ENCODE measurements around the gene VAV3. TPM values are rescaled to one million over a fixed set of nuclear protein-coding genes. Genes with fewer than 3 reads are reported as not detected.

VAV3 gene
- polyA plus RNA-seq, 3 donors, result 5.4 to 9.2 (median 9.0) TPM

DNA sequence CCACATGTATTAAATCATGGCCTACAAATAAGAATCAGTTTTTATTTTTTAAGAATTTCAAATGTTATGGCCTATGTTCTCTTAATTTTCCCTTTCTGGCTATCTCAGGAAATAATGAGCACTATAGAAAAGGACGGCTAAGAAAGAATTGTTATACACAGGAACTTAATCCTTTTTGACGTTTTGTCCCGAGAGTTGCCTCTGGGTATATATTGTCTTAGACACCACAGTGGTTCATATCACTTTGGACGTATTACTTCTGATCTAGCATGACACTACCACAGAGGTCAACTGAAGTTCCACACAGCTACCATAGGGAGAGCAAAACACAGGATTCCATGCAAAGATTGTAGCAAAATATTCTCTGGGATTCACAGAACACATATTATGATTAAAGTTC, 307.6 kb downstream of the VAV3 start:
- intact Hi-C loops (cut with micrococcal nuclease), result no loop called here
- peaks cover 0 to 2% (median 0%) of the 10 kb centered on the region in 7 donors for H3K9me3 Mint-ChIP-seq
- Histone ChIP-seq H3K4me2 (replicated peaks; ENCODE audit: extremely low read depth, low read length, poor library complexity, severe bottlenecking) (no peak overlapping the region), H3K9me3 (replicated peaks in 1 of 2; ENCODE audit: control insufficient read depth in 1 of 2, insufficient read depth in 1 of 2, low read length in 2 of 2) (no peaks in the 10 kb centered on the region), H4K20me1 (ENCODE audit: insufficient read depth, low read length) (no peaks in the 10 kb centered on the region), H3K27ac (ENCODE audit: low read depth in 1 of 2, low read length in 2 of 2) (no peak overlapping the region), H2AFZ (ENCODE audit: insufficient read depth, low read depth, low read length, poor library complexity, severe bottlenecking) (no peak overlapping the region), H3K9ac (ENCODE audit: insufficient read depth, low read length, poor library complexity, severe bottlenecking) (no peak overlapping the region), H3K4me1 (ENCODE audit: control insufficient read depth in 1 of 2, insufficient read depth in 2 of 2, low read length in 2 of 2) (no peaks in the 10 kb centered on the region), H3K4me3 (replicated peaks in 1 of 3; ENCODE audit: low read depth in 2 of 3, low read length in 3 of 3) (no peak overlapping the region), H3K27me3 (ENCODE audit: control insufficient read depth in 2 of 2, insufficient read depth in 2 of 2, low read length in 2 of 2) (no peaks in the 10 kb centered on the region), H3K36me3 (replicated peaks in 1 of 2; ENCODE audit: control insufficient read depth in 1 of 2, insufficient read depth in 2 of 2, low read length in 2 of 2) (no peaks in the 10 kb centered on the region), H3K79me2 (ENCODE audit: insufficient read depth, low read length) (no peaks in the 10 kb centered on the region)
- no peak overlapping the region for H3K4me3 Mint-ChIP-seq
- WGBS (ENCODE audit: insufficient coverage), result 94% methylated on average over 3 of the region's 4 CpGs
- H3K27ac Mint-ChIP-seq, result no peak overlapping the region
- H3K4me1 Mint-ChIP-seq, result no peaks in the 10 kb centered on the region
- TF ChIP-seq CTCF (IDR thresholded peaks at IDR 0.05), result no peak
- H3K36me3 Mint-ChIP-seq, result peaks cover 8 to 13% of the 10 kb centered on the region in 2 donors
- no peak for DNase-seq
- H3K27me3 Mint-ChIP-seq (ENCODE audit: low read depth in 3 of 3), result no peaks in the 10 kb centered on the region

DNA sequence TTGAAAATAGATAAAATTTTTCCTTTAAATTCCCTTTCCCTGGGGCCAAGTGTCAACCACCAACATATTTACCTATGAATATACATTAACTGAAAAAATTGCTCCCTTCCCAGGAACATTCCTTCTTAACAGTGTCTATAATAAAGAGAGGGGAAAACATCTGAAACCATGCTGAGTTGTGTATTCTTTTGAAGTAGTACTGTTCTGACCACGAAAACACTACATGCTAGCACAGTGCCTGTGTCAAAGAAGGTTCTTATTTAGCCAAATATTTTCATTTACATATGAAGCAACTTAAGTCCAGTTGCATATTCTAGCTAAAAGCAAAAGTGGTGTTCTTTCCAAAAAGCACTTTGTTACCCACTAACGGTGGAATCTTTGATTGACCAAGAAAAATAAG, 311.2 kb downstream of the VAV3 start:
- Histone ChIP-seq H3K79me2 (ENCODE audit: insufficient read depth, low read length) (no peaks in the 10 kb centered on the region), H3K9me3 (replicated peaks in 1 of 2; ENCODE audit: control insufficient read depth in 1 of 2, insufficient read depth in 1 of 2, low read length in 2 of 2) (no peaks in the 10 kb centered on the region), H3K36me3 (replicated peaks in 1 of 2; ENCODE audit: control insufficient read depth in 1 of 2, insufficient read depth in 2 of 2, low read length in 2 of 2) (no peaks in the 10 kb centered on the region), H2AFZ (ENCODE audit: insufficient read depth, low read depth, low read length, poor library complexity, severe bottlenecking) (no peak overlapping the region), H3K27me3 (ENCODE audit: control insufficient read depth in 2 of 2, insufficient read depth in 2 of 2, low read length in 2 of 2) (no peaks in the 10 kb centered on the region), H3K27ac (ENCODE audit: low read depth in 1 of 2, low read length in 2 of 2) (no peak overlapping the region), H3K9ac (ENCODE audit: insufficient read depth, low read length, poor library complexity, severe bottlenecking) (no peak overlapping the region), H3K4me1 (ENCODE audit: control insufficient read depth in 1 of 2, insufficient read depth in 2 of 2, low read length in 2 of 2) (no peaks in the 10 kb centered on the region), H4K20me1 (ENCODE audit: insufficient read depth, low read length) (no peaks in the 10 kb centered on the region), H3K4me3 (replicated peaks in 1 of 3; ENCODE audit: low read depth in 2 of 3, low read length in 3 of 3) (no peak overlapping the region), H3K4me2 (replicated peaks; ENCODE audit: extremely low read depth, low read length, poor library complexity, severe bottlenecking) (no peak overlapping the region)
- Mint-ChIP-seq H3K27ac (no peak overlapping the region), H3K9me3 (peaks cover 0 to 2% (median 0%) of the 10 kb centered on the region in 7 donors), H3K27me3 (ENCODE audit: low read depth in 3 of 3) (no peaks in the 10 kb centered on the region), H3K4me3 (no peak overlapping the region), H3K4me1 (no peaks in the 10 kb centered on the region), H3K36me3 (peaks cover 5 to 13% of the 10 kb centered on the region in 2 donors)
- intact Hi-C loops (cut with micrococcal nuclease), result no loop called here
- DNase-seq, result no peak
- WGBS (ENCODE audit: insufficient coverage), result no CpG with 5 or more reads among the region's 2 CpGs
- no peak for TF ChIP-seq CTCF (IDR thresholded peaks at IDR 0.05)

Data from CD14-positive monocyte (primary cell).